D721Med (cell line): Measurements from ENCODE around the gene DERA.
A peak's percentile ranks its signal among the peaks of the same experiment; 100 is the strongest.

Experiments
- DNase-seq: peaks from one replicate; pipeline ENCODE4 v3.0.0; 2011; ENCODE audit warnings: low spot score; ENCODE audit not compliant: insufficient read length
- FAIRE-seq: peaks from 2 replicates; lab custom pipeline; 2011; peaks lifted over from hg19 to GRCh38; lab: Jason Lieb, UNC
- CTCF ChIP-seq: IDR thresholded peaks from 2 replicates; pipeline ENCODE4 v1.5.1; 2012; ENCODE audit warnings: mild to moderate bottlenecking, control low read depth; ENCODE audit not compliant: insufficient read depth; ENCODE audit errors: missing control alignments

The DERA gene

GRCh38 chr12:15982071-15982470 lies 70.9 kb downstream of the DERA start:
- DNase-seq (no peak), FAIRE-seq (no peak)
- TF ChIP-seq CTCF: no peak

GRCh38 chr12:15982471-15982870 lies 71.3 kb downstream of the DERA start:
- no peak for FAIRE-seq
- DNase-seq: no peak
- TF ChIP-seq CTCF: peak; percentile 50

GRCh38 chr12:15982921-15983320 lies 71.8 kb downstream of the DERA start:
- FAIRE-seq (no peak), DNase-seq (no peak)
- no peak for TF ChIP-seq CTCF

GRCh38 chr12:15984097-15984800 lies 73.1 kb downstream of the DERA start:
- DNase-seq: no peak
- no peak for FAIRE-seq
- TF ChIP-seq CTCF: no peak

DNA sequence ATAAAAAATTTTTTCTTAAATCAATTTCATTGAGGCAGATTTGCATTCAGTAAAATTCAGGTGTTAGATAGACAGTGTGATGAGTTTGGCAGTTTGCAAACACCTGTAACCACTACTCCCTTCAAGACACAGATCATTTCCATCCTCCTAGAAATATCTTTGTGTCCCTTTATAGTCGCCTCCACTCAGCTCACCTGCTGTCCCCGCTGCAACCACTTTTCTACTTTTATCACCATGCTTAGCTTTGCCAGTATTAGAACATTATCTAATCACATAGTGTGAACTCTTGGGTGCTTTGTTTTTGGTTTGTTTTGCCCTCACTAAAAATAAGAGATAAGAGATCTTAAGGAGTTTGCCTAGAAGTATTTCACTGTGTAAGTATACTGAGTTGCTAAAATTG lies 73.8 kb downstream of the DERA start:
- FAIRE-seq (no peak), DNase-seq (no peak)
- TF ChIP-seq CTCF: no peak

GRCh38 chr12:15987696-15988095 lies 76.6 kb downstream of the DERA start:
- no peak for DNase-seq
- no peak for TF ChIP-seq CTCF
- no peak for FAIRE-seq

GRCh38 chr12:15988983-15989755 lies 78.0 kb downstream of the DERA start:
- TF ChIP-seq CTCF: no peak
- DNase-seq: no peak
- FAIRE-seq: no peak
